Measurements from ENCODE around the gene MARVELD2. TPM values are rescaled to one million over a fixed set of nuclear protein-coding genes. Genes with fewer than 3 reads are reported as not detected.
"Not testable (repeated sequence)": the region's sequence is repeated elsewhere in the genome, so short reads cannot be mapped to it uniquely, and the experiment has no call there.

Gene MARVELD2
- total RNA-seq, 2 experiments from 2014 or later = 0.18 to 0.26 TPM

- no peak for DNase-seq
- ATAC-seq = no peak
Observed at GRCh38 chr5:69418554-69418953, 3.6 kb downstream of the MARVELD2 start.

GRCh38 chr5:69431424-69432303 is 16.7 kb downstream of the MARVELD2 start:
- no peak for ATAC-seq
- Mint-ChIP-seq H3K27ac (no peak overlapping the region), H3K4me3 (no peak overlapping the region), H3K27me3 (no peaks in the 10 kb centered on the region), H3K36me3 (no peaks in the 10 kb centered on the region), H3K4me1 (peaks cover 7% of the 10 kb centered on the region), H3K9me3 (ENCODE audit: low read depth) (no peaks in the 10 kb centered on the region)
- CTCF ChIA-PET = interaction anchor here (0.7 kb wide), 1 partner anchor 93 kb away, joined by 3 read pairs; no protein-coding TSS in a partner anchor
- no peak for DNase-seq

More at GRCh38 chr5:69418554-69418953, 3.6 kb downstream of the MARVELD2 start:
- peaks cover 8% of the 10 kb centered on the region for H3K36me3 Mint-ChIP-seq
- H3K4me3 Mint-ChIP-seq = no peak overlapping the region
- CTCF ChIA-PET = no interaction called here
- H3K27me3 Mint-ChIP-seq = no peaks in the 10 kb centered on the region
- no peaks in the 10 kb centered on the region for H3K9me3 Mint-ChIP-seq (ENCODE audit: low read depth)
- H3K27ac Mint-ChIP-seq = no peak overlapping the region
- H3K4me1 Mint-ChIP-seq = peaks cover 4% of the 10 kb centered on the region

DNA sequence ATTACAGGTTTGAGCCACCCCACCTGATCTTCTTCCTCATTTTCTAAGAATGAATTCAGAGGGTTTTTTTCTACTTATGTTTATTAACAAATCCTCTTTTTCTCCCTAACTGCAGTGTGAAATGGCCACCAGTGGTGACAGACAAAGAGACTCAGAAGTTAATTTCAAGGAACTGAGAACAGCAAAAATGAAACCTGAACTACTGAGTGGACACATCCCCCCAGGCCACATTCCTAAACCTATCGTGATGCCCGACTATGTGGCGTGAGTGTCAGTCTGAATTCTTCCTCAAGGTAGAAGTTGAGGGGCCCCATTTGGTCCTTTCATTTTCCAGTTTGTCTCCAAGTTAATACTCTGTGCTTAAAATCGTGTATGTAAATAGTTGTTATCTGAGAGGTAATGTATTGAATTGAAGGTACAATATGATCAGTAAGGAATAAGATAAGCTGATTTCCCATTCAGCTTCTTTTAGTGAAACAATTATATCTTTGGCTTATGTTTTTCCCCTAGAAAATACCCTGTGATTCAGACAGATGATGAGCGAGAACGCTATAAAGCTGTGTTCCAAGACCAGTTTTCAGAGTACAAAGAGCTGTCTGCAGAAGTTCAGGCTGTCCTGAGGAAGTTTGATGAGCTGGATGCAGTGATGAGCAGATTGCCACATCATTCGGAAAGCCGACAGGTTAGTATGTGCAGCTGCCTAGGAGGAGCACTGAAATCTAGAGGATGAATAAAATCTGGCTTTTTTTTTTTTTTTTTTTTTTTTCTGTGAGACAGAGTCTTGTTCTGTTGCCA is 17.7 kb downstream of the MARVELD2 start:
- H3K36me3 Mint-ChIP-seq = no peaks in the 10 kb centered on the region
- H3K4me1 Mint-ChIP-seq = peaks cover 7% of the 10 kb centered on the region
- DNase-seq = no peak
- ATAC-seq = no peak
- no peaks in the 10 kb centered on the region for H3K27me3 Mint-ChIP-seq
- no peaks in the 10 kb centered on the region for H3K9me3 Mint-ChIP-seq (ENCODE audit: low read depth)
- no peak overlapping the region for H3K27ac Mint-ChIP-seq
- H3K4me3 Mint-ChIP-seq = no peak overlapping the region
- CTCF ChIA-PET = no interaction called here

DNA sequence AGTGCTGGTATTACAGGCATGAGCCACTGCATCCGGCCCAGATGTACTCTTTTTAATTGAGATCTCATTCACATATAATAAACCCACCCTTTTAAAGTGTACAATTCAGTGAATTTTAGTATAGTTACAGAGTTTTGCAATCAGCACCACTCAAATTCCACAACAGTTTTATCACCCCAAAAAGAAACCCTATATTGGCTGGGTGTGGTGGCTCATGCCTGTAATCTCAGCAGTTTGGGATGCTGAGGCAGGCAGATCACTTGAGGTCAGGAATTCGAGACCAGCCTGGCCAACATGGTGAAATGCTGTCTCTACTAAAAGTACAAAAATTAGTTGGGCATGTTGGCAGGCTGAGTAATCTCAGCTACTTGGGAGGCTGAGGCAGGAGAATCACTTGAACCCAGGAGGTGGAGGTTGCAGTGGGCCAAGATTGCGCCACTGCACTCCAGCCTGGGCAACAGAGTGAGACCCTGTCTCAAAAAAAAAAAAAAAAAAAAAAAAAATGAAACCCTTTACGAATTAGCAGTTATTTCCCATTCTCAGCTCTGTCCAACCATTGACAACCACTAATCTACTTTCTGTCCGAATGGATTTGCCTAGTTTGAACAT is 20.5 kb downstream of the MARVELD2 start:
- H3K4me1 Mint-ChIP-seq; CTCF ChIA-PET; H3K27ac Mint-ChIP-seq; H3K4me3 Mint-ChIP-seq; H3K9me3 Mint-ChIP-seq (ENCODE audit: low read depth); H3K36me3 Mint-ChIP-seq; ATAC-seq; H3K27me3 Mint-ChIP-seq; DNase-seq: not testable (repeated sequence)

- DNase-seq (no peak), ATAC-seq (no peak)
- Mint-ChIP-seq H3K4me3 (no peak overlapping the region), H3K36me3 (no peaks in the 10 kb centered on the region), H3K4me1 (no peaks in the 10 kb centered on the region), H3K27ac (no peak overlapping the region), H3K9me3 (ENCODE audit: low read depth) (no peaks in the 10 kb centered on the region), H3K27me3 (no peaks in the 10 kb centered on the region)
- CTCF ChIA-PET = no interaction called here
Observed at GRCh38 chr5:69444127-69444754, 29.3 kb downstream of the MARVELD2 start.

DNA sequence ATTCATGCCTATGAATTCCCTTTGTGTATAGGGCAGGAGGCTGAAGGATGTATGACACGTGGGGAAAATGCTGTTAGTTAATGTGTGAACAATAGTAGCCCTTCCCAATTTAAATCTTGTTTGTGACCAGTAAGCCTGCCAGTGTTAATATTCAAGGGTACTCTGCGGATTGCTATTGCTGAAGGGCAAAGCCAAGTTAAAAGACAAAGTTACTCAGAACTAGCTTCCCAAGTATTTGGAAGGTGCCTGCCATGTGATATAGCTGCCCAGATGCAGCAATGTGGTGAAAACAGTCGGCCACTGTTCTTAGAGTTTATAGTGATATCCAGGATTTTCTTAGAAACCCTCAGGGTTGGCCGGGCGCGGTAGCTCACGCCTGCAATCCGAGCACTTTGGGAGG is 34.6 kb downstream of the MARVELD2 start:
- Mint-ChIP-seq H3K9me3 (ENCODE audit: low read depth) (no peaks in the 10 kb centered on the region), H3K4me1 (no peaks in the 10 kb centered on the region), H3K36me3 (no peaks in the 10 kb centered on the region), H3K27ac (no peak overlapping the region), H3K4me3 (no peak overlapping the region), H3K27me3 (no peaks in the 10 kb centered on the region)
- DNase-seq (no peak), ATAC-seq (no peak)
- CTCF ChIA-PET = no interaction called here

GRCh38 chr5:69450116-69450515 is 35.2 kb downstream of the MARVELD2 start:
- Mint-ChIP-seq H3K4me1 (no peaks in the 10 kb centered on the region), H3K9me3 (ENCODE audit: low read depth) (no peaks in the 10 kb centered on the region), H3K27me3 (no peaks in the 10 kb centered on the region), H3K36me3 (no peaks in the 10 kb centered on the region), H3K4me3 (no peak overlapping the region), H3K27ac (no peak overlapping the region)
- CTCF ChIA-PET = no interaction called here
- DNase-seq = no peak
- ATAC-seq = no peak

GRCh38 chr5:69450527-69450926 is 35.6 kb downstream of the MARVELD2 start:
- H3K4me1 Mint-ChIP-seq; H3K4me3 Mint-ChIP-seq; H3K27me3 Mint-ChIP-seq; CTCF ChIA-PET; ATAC-seq; H3K9me3 Mint-ChIP-seq (ENCODE audit: low read depth); DNase-seq; H3K36me3 Mint-ChIP-seq; H3K27ac Mint-ChIP-seq: not testable (repeated sequence)

GRCh38 chr5:69451941-69452647 is 37.2 kb downstream of the MARVELD2 start:
- Mint-ChIP-seq H3K27ac (no peak overlapping the region), H3K36me3 (no peaks in the 10 kb centered on the region), H3K4me1 (no peaks in the 10 kb centered on the region), H3K27me3 (no peaks in the 10 kb centered on the region), H3K9me3 (ENCODE audit: low read depth) (no peaks in the 10 kb centered on the region), H3K4me3 (no peak overlapping the region)
- CTCF ChIA-PET = interaction anchor here (0.9 kb wide), 1 partner anchor 15 kb away, joined by 3 read pairs; no protein-coding TSS in a partner anchor
- ATAC-seq = no peak
- DNase-seq = no peak

DNA sequence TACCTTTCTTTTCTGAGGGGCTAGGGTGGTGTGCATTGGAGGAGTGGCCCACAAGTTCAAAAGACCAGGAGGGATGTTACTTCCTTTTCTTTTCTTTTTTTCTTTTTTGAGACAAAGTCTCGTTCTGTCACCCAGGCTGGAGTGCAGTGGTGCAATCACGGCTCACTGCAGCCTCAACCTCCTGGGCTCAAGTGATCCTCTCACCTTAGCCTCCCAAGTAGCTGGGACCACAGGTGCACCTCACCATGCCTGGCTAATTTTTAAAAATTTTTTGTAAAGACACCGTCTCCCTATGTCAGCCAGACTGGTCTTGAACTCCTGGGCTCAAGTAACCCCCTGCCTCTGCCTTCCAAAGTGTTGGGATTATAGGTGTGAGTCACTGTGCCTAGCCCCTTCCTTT is 38.6 kb downstream of the MARVELD2 start:
- H3K27me3 Mint-ChIP-seq; H3K36me3 Mint-ChIP-seq; H3K27ac Mint-ChIP-seq; H3K4me3 Mint-ChIP-seq; H3K9me3 Mint-ChIP-seq (ENCODE audit: low read depth); H3K4me1 Mint-ChIP-seq; DNase-seq; ATAC-seq; CTCF ChIA-PET: not testable (repeated sequence)

DNA sequence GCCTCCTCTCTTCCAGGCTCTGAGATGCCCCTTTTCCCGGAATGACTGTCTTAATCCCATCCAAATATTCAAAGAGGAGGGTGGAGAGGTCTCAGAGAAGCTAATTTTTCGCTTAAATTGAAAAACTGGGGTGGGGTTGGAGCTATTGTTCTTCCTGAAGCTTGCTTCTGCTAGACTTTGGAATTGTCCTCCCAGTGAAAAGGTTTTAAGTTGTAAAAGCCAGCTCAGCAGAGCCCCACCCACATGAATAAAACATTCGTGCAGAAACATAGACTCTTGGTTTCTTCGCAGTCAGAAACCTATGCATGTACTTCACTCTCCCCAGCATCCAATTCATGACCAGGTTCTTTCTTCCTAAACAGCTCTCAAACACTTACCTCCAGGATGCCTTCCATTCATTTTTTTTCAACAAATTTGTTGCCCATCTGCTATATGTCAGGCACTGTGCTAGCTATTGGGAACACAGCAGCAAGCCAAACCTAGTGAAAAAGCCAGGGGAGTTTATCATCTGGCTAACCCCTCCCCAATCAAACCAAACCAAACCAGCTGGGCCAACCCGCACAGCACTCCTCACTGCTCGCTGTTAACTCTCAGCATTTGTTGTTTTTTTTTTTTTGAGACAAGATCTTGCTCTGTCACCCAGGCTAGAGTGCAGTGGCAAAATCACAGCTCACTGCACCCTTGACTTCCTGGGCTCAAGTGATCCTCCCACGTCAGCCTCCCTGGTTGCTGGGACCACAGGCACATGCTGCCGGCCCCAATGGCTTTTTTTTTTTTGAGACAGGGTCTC is 39.7 kb downstream of the MARVELD2 start:
- CTCF ChIA-PET = no interaction called here

GRCh38 chr5:69455428-69455988 is 40.6 kb downstream of the MARVELD2 start:
- H3K36me3 Mint-ChIP-seq; H3K27me3 Mint-ChIP-seq; CTCF ChIA-PET; H3K27ac Mint-ChIP-seq; H3K4me3 Mint-ChIP-seq; H3K9me3 Mint-ChIP-seq (ENCODE audit: low read depth); ATAC-seq; DNase-seq; H3K4me1 Mint-ChIP-seq: not testable (repeated sequence)

More for the DNA sequence above, 39.7 kb downstream of the MARVELD2 start:
- Mint-ChIP-seq H3K27me3 (no peaks in the 10 kb centered on the region), H3K4me1 (no peaks in the 10 kb centered on the region), H3K27ac (no peak overlapping the region), H3K36me3 (no peaks in the 10 kb centered on the region), H3K4me3 (no peak overlapping the region), H3K9me3 (ENCODE audit: low read depth) (no peaks in the 10 kb centered on the region)
- ATAC-seq = no peak
- no peak for DNase-seq
